Kidney epithelial cell (primary cell): ENCODE measurements around the gene SAMD4A. TPM values are rescaled to one million over a fixed set of nuclear protein-coding genes. Genes with fewer than 3 reads are reported as not detected.

Experiments
- DNase-seq: peaks from one replicate; pipeline ENCODE4 v3.0.0-alpha.2; 2010; ENCODE audit warnings: low read depth
- H3K27me3 ChIP-seq: 2 replicates; pipeline ENCODE4 v1.6.0; 2011; ENCODE audit warnings: low read length; ENCODE audit not compliant: control insufficient read depth, insufficient read depth
- H3K36me3 ChIP-seq: 2 replicates; pipeline ENCODE4 v1.5.1; 2011; ENCODE audit warnings: low read length; ENCODE audit not compliant: control insufficient read depth, insufficient read depth
- H3K4me3 ChIP-seq: 2 replicates; pipeline ENCODE4 v1.5.1; 2011; ENCODE audit warnings: low read depth, mild to moderate bottlenecking, control low read depth, low read length
- total RNA-seq: library from RNA; depleted of rRNA; stranded (reverse); fragments of >200 nt; gene quantifications from 2 replicates; pipeline ENCODE4 v1.2.3, GENCODE V29; 2015
- TF ChIP-seq, protein P1 (sequence below): IDR thresholded peaks from 2 replicates; pipeline ENCODE4 v1.5.1; 2011; ENCODE audit warnings: mild to moderate bottlenecking, moderate library complexity, low read length, control low read depth, inconsistent platforms; ENCODE audit not compliant: insufficient read depth, poor library complexity, severe bottlenecking

The SAMD4A gene
- total RNA-seq, 1 donor from 2014 or later, result 14.5 TPM

DNA sequence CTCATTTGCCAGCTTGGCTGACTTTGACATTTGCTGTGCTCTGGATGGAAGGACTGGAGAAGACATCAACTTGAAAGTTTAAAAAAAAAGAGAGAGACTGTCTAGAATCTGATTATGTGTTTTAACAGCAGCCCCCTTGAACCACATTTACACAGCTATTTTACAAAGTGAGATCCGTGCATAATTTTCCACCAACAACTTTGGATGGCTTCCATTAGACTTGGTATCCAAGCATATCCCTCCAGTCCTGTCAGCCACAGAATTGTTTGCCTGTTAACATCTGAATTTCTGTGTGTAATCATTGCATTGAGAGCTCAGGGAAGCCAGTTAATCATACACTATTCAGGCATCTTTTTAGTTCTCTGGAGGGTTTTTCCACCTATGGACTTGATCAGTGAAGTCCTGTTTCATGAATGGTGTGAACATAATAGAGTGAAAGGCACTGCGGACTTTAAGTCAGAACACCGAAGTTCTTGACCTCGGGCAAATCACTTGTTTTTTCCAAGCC, 93.7 kb downstream of the SAMD4A start:
- Histone ChIP-seq H3K27me3 (no peaks in the 10 kb centered on the region), H3K36me3 (no peaks in the 10 kb centered on the region), H3K4me3 (no peak overlapping the region)
- TF ChIP-seq, protein P1, sequence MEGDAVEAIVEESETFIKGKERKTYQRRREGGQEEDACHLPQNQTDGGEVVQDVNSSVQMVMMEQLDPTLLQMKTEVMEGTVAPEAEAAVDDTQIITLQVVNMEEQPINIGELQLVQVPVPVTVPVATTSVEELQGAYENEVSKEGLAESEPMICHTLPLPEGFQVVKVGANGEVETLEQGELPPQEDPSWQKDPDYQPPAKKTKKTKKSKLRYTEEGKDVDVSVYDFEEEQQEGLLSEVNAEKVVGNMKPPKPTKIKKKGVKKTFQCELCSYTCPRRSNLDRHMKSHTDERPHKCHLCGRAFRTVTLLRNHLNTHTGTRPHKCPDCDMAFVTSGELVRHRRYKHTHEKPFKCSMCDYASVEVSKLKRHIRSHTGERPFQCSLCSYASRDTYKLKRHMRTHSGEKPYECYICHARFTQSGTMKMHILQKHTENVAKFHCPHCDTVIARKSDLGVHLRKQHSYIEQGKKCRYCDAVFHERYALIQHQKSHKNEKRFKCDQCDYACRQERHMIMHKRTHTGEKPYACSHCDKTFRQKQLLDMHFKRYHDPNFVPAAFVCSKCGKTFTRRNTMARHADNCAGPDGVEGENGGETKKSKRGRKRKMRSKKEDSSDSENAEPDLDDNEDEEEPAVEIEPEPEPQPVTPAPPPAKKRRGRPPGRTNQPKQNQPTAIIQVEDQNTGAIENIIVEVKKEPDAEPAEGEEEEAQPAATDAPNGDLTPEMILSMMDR, result no peak
- DNase-seq, result no peak

DNA sequence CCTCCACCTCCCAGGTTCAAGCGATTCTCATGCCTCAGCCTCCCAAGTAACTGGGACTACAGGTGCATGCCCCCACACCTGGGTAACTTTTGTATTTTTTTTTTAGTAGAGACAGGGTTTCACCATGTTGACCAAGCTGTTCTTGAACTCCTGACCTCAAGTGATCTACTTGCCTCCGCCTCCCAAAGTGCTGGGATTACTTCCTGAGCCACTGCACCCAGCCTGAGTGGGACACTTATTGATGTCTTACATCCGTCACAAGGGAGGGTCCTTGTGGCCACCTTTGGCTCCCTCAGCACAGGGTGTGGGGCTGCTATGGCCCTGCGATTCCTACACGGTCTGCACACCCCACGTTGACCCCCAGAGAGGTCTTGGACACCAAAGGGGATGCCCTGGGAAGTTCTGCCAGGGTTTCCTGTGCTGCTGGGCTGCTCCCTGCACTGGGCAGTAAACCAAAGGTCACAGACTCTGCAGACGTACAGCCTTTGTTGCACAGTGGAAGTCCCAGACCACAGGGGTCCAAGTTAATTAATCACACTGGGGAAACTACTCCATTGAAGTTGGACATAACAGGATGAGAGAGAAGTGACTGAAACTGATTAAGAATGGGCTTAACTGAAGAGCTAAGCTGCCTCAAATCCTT, 95.7 kb downstream of the SAMD4A start:
- no peak for DNase-seq
- no peak overlapping the region for H3K4me3 ChIP-seq
- TF ChIP-seq, protein P1, result no peak

DNA sequence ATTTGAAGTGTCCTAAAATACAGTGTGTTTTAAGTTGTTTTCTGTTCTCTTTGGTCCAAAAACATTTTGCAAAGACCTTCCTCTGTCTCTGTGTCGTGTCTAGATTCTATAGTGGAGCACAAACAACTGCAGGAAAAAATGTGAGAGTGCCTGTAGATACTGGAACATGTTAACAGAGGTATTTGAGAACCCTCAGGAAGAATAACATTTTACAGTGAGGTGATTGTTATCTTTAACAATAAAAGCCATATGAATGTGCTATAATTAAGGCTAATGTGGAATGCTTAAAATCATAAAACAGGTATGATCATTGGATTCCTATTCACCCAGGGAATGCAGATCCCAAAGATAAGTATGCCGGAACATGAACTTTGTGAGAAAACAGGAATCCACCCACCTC, 98.0 kb downstream of the SAMD4A start:
- Histone ChIP-seq H3K27me3 (no peaks in the 10 kb centered on the region), H3K36me3 (no peaks in the 10 kb centered on the region), H3K4me3 (no peak overlapping the region)
- TF ChIP-seq, protein P1, result no peak
- DNase-seq, result no peak

More for the DNA sequence above, 95.7 kb downstream of the SAMD4A start:
- Histone ChIP-seq H3K36me3 (no peaks in the 10 kb centered on the region), H3K27me3 (no peaks in the 10 kb centered on the region)

DNA sequence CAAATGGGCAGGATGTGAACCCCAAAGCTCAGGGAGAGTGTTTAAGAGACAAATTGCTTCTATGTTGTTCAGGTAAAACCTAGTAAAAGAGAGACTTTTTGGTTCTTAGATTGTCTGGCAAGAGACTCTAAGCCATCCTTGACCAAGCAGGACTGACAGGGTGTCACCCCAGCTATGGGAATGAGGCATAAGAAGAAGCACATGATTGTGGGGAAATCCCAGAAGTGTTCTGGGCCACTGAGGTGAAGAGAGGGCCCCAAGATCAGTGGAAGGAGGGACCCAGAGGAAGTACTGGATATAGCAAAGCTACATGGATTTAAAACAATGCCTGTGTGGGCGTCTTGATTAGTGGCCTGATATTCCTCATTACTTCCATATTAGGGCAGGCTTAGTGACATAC, 99.0 kb downstream of the SAMD4A start:
- DNase-seq, result no peak
- TF ChIP-seq, protein P1, result no peak

DNA sequence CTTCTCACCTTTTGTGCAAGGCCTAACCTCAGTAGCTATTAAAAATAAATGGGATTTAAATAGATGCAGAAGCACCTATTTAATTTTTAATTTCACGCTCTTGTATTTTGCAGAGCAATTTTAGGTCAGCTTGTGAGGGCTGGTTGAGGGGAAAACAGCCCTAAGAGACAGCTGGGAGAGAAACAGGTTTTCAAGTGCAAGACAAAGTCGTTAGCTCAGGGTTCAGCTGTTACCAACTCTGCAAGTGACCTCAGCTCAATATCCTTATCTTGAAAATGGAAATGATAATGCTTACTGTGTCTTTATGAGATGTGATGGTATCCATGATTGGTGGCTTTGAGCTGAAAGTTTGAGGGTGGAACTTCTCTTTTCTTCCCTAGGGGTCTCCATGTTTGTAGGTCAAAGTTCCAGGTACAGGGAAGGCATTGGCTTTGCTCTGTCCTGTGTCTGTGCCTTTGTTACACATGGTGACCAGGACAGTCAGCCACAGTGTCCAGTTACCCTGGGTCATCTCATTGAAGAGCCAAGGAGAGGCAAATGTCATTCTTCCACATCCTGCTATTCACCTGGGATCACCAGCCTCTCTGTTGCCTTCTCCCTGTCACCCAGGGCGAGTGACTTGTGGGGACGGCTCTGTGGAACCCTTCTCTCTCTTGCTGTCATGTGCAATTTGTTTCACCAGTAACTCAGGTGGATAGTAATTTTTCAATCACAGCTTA, 100.3 kb downstream of the SAMD4A start:
- no peak overlapping the region for H3K4me3 ChIP-seq
- TF ChIP-seq, protein P1, result no peak
- DNase-seq, result no peak
- no peaks in the 10 kb centered on the region for H3K27me3 ChIP-seq
- H3K36me3 ChIP-seq, result no peaks in the 10 kb centered on the region

More for the DNA sequence above, 99.0 kb downstream of the SAMD4A start:
- Histone ChIP-seq H3K36me3 (no peaks in the 10 kb centered on the region), H3K27me3 (no peaks in the 10 kb centered on the region), H3K4me3 (no peak overlapping the region)
